HG02870 (cell line): Measurements from ENCODE around the gene CCDC60.

ENCODE experiments used
- ATAC-seq: cut with Tn5 transposase; IDR thresholded peaks from one replicate; pipeline ENCODE4 v1.9.1; 2021; ENCODE audit warnings: mild to moderate bottlenecking, moderate library complexity; ENCODE audit not compliant: unreplicated experiment

CCDC60 gene

GRCh38 chr12:119383206-119383605 is 48.7 kb downstream of the CCDC60 start:
- no peak for ATAC-seq

DNA sequence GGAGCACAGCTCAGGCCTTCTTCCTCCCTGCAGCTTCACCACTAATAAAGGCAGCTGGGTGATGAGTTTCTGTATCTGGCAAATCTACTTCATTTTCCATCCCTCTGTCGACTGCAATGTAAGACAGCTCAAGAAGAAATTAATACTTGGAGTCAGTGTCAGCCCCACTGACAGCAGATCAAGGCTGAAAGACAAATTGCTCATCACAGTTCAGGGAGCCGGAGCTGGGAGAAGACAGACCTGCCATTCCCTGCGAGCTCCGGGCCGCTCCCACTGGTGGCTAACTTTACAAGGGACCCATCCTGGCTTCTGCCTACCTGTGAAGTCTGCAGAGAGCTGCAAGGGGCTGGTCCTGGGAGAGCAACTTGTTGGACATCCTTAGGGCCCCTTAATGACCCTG is 49.8 kb downstream of the CCDC60 start:
- no peak for ATAC-seq

- ATAC-seq: no peak
Observed at GRCh38 chr12:119385659-119386058, 51.1 kb downstream of the CCDC60 start.

DNA sequence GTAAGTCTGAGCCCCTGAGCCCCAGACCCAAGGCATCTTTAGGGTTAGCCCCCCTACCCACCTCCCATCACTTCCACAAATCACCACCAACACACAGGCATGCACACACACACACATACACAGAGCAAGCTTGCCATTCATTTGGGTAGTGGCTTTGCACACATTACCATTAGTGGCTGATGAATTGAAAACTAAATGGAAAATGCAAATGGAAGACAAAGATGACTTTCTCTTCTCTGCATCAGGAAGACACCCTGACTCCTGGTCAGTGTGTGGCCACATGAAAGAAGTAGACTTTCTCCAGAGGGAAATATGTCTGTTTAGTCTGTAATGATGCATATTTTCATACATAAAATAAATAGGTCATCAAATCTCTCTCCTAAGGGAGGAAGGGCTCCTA is 55.2 kb downstream of the CCDC60 start:
- no peak for ATAC-seq

DNA sequence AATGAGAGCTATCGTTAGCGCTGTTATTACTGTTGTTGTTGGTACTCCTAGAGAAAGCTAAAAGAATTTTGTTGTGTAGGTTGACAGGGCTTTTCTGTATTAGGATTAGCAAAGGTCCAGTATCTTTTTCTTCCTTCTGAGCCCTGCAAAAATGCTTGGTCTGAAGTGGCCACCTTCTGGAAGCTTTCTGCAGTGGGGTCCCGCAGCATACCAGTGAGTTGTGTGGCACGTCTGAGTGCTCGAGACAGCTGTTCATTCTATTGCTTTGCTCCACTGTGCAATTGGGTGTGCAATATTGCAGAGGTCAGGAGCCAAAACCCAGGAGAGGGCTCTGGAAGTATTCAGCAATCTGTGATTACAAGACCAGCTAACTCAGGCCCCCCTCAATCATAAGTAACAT is 57.1 kb downstream of the CCDC60 start:
- no peak for ATAC-seq

DNA sequence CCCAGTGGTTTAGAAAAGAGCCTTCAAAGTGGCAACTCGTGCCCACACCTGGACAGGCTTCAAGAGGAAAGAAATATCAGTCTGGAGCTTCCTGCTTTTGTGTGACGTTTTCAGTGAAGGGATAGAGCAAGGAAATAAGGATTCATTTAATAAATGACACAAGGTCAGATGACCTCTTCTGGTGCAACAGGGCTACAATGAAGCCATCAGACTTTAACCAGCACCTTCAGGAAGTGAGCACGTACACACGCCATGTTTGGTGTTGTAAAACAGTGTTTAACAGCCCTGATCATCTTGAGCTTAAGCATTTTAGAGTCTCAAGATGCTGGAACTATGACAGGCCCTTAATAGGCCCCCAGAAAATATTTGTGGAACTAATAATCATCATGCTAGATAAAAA is 59.1 kb downstream of the CCDC60 start:
- ATAC-seq: no peak

- ATAC-seq: no peak
Observed at GRCh38 chr12:119397540-119397939, 63.0 kb downstream of the CCDC60 start.

- no peak for ATAC-seq
Observed at GRCh38 chr12:119398190-119398589, 63.7 kb downstream of the CCDC60 start.

DNA sequence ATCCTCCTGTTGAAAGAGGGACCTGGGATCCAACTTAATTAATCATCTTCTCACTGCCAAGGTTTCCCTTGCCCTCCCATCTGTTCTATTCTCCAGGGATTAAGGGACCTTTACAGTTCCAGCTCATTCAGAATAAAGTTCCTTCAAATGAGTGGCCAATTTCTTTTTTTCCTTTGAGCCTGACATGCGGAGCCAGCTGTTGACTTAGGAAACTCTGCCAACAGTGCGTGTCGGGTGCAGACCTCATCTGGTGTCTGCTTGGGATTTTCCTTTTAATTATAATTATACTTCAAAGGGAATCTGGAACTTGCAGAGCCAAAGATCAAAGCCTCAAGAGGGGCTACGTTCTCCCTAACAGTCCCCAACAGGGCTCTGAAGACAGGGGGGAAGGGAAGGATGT is 64.8 kb downstream of the CCDC60 start:
- ATAC-seq: no peak

GRCh38 chr12:119406308-119406707 is 71.8 kb downstream of the CCDC60 start:
- ATAC-seq: no peak

DNA sequence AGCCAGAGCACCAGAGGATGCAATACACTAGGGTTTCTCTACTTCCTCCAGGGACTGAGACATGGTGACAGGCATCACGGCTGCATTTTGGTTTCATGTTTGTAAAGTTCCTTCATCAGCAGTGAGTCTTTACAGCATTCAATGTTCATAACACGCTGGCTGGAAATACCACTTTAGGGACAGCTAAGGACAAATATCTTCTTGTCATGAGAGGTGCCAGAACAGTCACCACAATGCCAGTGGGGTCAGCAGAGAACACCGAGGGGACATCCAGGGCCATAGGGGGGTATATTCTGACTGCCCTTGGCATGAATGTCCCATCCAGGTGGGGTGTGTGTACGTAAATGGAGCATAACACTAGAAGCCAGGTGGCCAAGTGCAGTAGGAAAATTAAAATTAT is 72.3 kb downstream of the CCDC60 start:
- no peak for ATAC-seq

- ATAC-seq: no peak
Observed at GRCh38 chr12:119409043-119409442, 74.5 kb downstream of the CCDC60 start.

- ATAC-seq: no peak
Observed at GRCh38 chr12:119410396-119410795, 75.9 kb downstream of the CCDC60 start.

DNA sequence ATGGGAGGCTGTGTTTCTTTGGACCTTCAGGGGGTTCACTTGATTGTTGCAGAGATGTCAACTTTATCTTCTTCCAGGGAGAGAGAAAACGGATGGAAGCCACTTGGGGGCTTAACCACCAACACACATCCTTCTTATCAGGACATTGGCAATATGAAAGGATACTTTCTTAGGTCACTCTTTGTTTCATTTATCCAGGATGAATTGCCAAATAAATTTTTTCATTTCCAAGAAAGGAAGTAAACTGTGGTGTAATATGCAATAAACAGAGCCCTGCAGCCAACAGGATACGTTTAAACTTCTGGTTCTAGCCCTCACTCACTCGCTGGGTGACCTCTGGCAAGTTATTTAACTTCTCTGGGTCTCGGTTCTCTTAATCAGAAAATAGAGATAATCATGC is 77.8 kb downstream of the CCDC60 start:
- no peak for ATAC-seq

DNA sequence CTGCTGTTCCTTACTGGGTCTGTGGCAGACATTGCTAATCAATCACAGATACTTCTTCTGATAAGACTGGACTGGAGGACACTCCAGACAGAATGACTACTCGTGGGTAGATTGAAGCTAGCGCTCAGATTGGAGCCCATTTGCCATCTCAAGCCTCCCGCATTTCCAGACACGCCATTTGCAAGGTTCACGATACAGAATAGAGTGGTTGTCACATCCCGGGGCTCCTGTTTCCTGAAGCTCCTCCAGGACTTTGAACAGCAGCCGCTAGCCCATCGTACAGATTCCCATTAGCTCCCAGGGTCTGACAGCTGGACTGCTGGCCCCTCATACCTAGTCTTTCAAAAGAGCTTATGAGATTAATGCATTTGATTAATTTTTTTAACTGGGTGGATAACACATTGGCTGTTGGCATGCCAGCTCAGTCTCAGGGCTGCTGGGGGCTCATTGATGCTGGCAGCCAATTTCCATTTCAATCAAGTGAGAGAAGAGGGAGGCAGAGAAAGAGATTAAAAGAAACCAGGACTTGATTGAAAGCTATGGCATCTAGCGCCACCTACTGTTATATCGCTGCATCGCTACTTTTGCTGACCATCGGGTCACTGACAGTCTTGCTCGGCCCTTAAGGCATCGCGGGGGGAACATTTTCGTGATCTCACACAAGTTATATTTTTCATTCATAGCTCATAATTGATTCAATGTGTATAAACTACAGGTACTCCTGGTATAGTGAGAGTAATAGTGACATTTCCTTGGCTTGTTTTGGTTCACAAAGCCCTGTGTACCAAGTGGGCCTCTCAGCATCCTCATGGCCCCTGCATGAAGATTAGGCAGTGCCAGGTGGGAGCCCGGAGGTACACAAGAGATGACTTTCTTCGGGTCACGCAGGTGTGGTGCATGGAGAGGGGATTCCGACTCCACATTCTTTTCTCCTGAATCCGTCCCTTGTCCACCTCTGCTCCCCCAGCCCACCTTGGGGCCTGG is 78.6 kb downstream of the CCDC60 start:
- no peak for ATAC-seq

DNA sequence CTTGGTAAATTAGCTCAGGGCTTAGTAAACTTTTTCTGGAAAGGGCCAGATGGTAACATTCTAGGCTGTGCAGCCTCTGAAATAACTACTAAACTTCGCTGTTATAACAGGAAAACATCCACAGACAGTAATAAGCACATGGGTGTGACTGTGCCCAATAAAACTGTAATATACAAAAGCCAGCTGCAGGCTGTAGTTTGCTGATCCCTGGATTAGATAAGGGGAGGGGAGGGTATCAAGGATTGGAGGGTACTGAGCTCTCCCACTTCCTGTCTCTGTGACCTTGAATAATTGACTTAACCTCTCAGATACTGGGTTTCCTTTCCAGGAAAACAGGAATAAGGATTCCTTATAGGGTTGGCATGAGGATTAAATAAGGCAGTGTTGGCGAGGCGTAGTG is 81.2 kb downstream of the CCDC60 start:
- no peak for ATAC-seq

- no peak for ATAC-seq
Observed at GRCh38 chr12:119417440-119417839, 82.9 kb downstream of the CCDC60 start.

- no peak for ATAC-seq
Observed at GRCh38 chr12:119419381-119419780, 84.9 kb downstream of the CCDC60 start.

DNA sequence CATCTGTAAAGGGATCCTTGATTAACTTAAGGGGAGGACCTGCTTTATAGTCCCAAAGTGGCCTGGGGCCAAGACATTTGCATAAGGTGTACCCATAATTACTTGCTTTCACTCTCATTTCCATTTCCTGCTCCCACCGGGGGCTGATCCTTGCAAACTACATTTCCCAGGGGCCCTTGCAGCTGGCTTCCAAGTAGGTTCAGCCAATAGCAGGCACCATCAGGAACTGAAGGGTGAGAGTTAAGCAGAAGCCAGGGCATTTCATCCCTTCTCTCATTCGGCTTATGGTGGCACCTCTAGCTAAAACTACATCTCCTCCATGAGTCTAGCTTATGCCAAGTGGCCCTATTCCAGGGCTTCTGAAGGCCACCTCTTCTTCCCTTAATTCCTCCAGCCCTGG is 88.8 kb downstream of the CCDC60 start:
- no peak for ATAC-seq

GRCh38 chr12:119425623-119426022 is 91.1 kb downstream of the CCDC60 start:
- no peak for ATAC-seq

GRCh38 chr12:119431151-119431550 is 96.6 kb downstream of the CCDC60 start:
- no peak for ATAC-seq

DNA sequence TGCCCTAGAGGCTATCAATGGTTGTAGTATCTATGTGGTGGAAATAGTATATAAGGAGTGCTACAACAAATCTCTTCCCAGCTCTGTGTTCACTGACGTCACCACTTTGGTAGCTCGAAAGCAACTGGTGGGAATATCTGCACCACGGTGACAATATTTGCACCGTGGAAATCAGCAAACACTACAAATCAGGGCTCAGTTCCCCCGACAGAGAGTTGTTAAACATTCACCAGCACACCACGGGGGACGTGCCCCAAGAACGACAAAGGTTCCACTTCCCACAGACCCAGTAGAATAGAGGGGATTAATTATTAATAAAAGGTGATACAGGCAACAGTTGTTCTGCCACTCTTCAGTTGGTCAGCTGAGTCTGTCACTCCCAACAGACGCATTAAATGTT is 98.4 kb downstream of the CCDC60 start:
- no peak for ATAC-seq
